ENCODE measurements around the gene SNRNP40.

SNRNP40 gene

DNA sequence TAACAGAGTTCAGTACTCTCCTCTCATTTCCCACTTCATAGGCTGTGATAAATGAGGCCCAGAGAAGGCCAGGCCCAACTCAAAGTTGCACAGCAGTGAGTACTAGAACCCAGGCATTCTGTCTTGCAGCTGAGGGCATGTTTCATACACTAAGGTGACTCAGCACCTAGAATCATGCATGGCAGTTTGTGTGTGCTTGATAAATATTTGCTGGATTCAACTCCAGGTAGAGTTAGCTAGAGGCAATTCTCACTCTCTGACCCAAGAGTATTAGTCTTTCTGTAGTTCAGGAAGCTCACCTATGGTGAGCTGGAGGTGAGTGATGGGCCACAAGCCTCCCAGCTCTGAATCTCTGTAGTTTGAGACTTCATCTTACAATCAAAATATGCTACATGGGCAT is 67.6 kb downstream of the SNRNP40 start:
- DNase-seq: no peak

GRCh38 chr1:31227891-31228568 is 68.6 kb downstream of the SNRNP40 start:
- no peak for DNase-seq

DNA sequence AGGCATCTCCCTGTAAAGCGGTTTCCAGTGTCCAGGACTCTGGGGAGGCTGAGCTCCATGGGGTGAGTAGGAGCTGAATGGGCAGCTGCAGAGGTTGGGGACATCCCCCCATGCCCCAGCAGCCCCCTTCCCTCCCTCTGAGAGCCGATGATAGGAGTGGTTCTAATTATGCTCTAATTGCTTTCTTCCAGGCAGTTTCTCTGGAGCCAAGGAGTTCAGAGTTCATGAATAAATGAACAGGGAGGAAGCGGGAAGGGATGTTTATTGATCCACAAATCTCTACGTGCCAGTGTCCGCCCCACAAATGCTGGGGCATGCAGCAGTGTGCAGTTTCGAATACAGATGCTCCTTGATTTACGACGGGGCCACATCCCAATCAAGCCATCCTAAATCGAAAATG is 72.5 kb downstream of the SNRNP40 start:
- no peak for DNase-seq

DNA sequence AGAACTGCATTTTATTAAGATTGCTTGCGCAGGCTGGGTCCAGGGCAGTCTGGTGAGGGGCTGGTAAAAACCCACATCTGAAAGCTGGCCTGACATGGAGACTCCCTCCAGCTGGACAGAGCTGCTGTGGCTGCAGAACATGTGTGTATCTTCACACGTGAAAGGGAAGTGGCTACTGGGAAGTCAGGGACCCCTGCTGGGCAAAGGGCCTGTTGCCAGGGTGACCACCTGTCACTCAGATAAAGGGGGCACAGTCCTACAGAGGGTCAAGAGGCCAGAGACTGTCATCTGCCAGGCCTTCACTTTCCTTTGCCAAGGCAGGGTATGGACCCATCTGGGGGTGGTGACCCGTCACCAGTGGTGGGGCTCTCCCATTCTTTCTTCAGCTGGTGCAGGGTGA is 74.4 kb downstream of the SNRNP40 start:
- DNase-seq: no peak

DNA sequence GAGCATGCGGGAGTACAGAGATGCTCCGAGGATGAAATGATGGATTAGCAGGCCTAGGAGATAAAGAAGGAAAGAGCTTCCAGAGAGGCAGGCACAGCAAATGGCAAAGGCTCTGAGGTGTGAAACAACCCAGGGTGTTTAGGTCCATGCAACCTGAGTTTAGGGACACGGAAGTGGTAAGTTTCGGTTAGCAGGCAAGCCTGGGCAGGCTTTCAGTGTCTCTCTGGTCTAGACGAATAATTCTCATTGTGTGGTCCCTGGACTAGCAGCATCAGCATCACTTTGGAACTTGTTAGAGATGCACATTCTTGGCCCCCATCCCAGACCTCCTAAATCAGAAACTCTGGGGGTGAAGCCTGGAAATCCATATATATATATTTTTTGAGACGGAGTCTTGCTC is 75.5 kb downstream of the SNRNP40 start:
- no peak for DNase-seq

- DNase-seq: no peak
Measured at GRCh38 chr1:31219489-31219888, 77.1 kb downstream of the SNRNP40 start.

GRCh38 chr1:31218705-31219104 is 77.9 kb downstream of the SNRNP40 start:
- no peak for DNase-seq

- DNase-seq: no peak
Measured at GRCh38 chr1:31216016-31216415, 80.6 kb downstream of the SNRNP40 start.

DNA sequence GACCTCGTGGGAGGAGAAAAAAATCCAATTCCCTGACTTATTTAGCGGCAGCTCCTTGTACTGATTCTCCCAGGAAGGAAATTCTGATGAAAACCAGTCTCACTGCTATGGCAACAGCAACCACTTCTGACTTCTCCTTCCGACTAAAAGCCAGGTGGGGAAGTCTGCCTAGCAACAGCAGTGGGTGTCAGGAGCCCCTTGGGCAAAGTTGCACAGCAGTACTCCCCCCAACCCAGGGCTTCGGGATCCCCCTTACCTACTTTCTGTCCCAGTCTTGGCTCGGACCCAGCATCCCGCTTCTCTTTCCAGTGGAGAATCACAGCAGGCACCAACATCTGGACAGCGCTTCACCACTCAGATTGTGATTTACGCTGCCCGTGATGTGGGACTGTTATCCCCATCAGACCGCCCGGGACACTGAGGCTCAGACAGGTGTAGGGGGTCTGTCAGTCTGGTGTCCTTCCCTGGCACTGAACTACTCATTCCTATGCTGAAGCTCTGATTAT is 81.5 kb downstream of the SNRNP40 start:
- no peak for DNase-seq

DNA sequence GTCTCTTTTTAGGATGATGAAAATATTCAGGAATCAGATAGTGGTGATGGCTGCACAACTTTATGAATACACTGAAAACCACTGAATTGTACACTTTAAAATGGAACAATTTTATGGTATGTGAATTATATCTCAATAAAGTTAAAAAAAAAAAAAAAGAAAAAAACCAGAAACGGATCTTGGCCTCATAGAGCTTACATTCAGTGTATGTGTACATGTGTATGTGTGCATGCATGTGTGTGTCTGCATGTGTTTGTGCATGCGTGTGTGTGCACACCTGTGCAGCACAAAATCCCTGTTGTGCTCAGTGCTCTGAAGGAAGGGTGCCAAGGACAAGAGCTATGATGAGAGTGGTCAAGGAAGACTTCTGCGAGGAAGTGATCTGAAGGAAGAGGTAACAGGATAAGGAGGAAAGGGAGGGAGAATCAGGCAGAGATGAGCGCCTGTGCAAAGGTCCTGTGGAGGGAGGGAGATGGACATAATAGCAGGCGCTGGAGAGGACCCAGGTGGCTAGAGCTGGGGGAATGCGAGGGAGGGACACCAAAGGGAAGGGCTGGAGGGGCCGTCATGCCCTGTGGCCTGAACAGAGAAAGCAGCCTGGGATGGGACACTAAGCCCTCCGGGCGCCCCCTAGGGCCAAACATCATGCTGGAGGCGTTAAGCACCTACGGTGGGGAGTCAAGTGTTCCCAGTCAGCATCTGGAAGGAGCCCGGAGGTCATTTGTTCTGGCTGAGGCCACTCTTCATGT is 82.1 kb downstream of the SNRNP40 start:
- DNase-seq: no peak

All from stimulated activated CD4-positive, alpha-beta T cell treated with anti-CD3 and anti-CD28 coated beads, Interleukin-12 subunit alpha, Interleukin-12 subunit beta, amount 100 ng/mL, for 4 hours (primary cell).